Tibial nerve (tissue), 4 donors: Measurements from ENCODE around the gene GMPS.

Experiments
- EP300 ChIP-seq, 2 donors: sonication (generic); formaldehyde crosslinking; IDR thresholded peaks; one replicate each; pipeline ENCODE4 v1.6.1; 2017; ENCODE audit warnings: antibody characterized with exemption in 2 of 2, mild to moderate bottlenecking in 1 of 2
- POLR2A ChIP-seq, 2 donors: fragments of 450-650 bp; IDR thresholded peaks; one replicate each; pipeline ENCODE4 v1.6.1; 2017; ENCODE audit warnings: antibody characterized with exemption in 2 of 2, mild to moderate bottlenecking in 2 of 2, moderate library complexity in 2 of 2
- TF ChIP-seq, protein P1 (sequence below), 5 experiments: fragments of 200-600 bp in 3 of 5; fragments of 450-650 bp in 2 of 5; sonication (generic) in 3 of 5; IDR thresholded peaks; one replicate each; pipeline ENCODE4 v1.5.1; 2016 to 2019; ENCODE audit warnings: antibody characterized with exemption in 5 of 5, mild to moderate bottlenecking in 3 of 5, moderate library complexity in 2 of 5

DNA sequence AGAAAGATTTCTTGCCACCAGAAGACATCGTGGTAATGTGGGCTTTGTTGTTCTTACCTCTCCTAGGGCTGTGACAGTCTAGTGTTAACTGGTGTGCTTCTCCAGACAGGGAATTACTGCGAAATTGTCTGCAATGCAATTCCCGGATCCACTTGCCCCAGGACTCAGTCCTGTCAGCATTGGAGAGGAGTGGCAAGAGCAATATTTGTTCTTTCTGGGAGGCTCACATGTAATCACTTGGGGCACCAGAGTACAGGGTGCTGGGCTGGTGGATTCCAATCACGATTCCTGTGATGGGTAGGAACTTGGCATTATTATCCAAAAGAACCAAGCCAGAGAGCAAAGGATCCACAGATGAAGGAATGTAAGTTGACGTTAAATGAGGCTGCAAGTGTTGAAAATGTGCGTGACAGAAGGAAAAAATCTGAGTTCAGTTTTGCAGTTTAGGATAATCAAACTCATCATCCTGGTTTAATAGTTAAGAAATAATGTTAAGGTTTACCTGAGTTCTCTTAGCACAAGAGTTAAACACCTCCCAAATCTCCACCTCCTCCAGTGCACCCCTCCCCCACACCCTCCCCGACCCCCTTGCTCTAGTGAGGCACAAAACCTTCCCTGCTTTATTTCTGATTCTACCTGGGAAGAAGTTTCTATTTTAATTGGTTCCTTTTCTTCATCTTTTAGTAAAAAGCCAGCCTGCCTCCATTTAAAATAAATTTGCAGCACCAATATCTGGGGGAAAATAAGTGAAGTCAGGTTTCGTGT is 79.2 kb downstream of the GMPS start:
- TF ChIP-seq, protein P1, sequence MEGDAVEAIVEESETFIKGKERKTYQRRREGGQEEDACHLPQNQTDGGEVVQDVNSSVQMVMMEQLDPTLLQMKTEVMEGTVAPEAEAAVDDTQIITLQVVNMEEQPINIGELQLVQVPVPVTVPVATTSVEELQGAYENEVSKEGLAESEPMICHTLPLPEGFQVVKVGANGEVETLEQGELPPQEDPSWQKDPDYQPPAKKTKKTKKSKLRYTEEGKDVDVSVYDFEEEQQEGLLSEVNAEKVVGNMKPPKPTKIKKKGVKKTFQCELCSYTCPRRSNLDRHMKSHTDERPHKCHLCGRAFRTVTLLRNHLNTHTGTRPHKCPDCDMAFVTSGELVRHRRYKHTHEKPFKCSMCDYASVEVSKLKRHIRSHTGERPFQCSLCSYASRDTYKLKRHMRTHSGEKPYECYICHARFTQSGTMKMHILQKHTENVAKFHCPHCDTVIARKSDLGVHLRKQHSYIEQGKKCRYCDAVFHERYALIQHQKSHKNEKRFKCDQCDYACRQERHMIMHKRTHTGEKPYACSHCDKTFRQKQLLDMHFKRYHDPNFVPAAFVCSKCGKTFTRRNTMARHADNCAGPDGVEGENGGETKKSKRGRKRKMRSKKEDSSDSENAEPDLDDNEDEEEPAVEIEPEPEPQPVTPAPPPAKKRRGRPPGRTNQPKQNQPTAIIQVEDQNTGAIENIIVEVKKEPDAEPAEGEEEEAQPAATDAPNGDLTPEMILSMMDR (IDR thresholded peaks at IDR 0.05), result no peak
- TF ChIP-seq POLR2A (IDR thresholded peaks at IDR 0.05) (no peak), EP300 (IDR thresholded peaks at IDR 0.05) (no peak)
